NB4 (cell line): ENCODE results near the gene CCNL1.
"Not testable (repeated sequence)": the region's sequence is repeated elsewhere in the genome, so short reads cannot be mapped to it uniquely, and the experiment has no call there.

ENCODE experiments used
- DNase-seq: peaks from one replicate; pipeline ENCODE4 v3.0.0; 2010; ENCODE audit warnings: low read depth
- H3K4me3 ChIP-seq: one replicate; pipeline ENCODE4 v1.5.1; 2011; ENCODE audit warnings: mild to moderate bottlenecking, low read depth, low read length, moderate library complexity
- CTCF ChIP-seq: IDR thresholded peaks from one replicate; pipeline ENCODE4 v1.5.1; 2012; ENCODE audit warnings: low read depth, low read length
- MAX ChIP-seq: IDR thresholded peaks from 2 replicates; pipeline ENCODE4 v1.6.1; 2011; ENCODE audit warnings: low read depth, low read length
- MYC ChIP-seq: IDR thresholded peaks from 2 replicates; pipeline ENCODE4 v1.6.1; 2011; ENCODE audit warnings: low read depth, low read length
- POLR2A ChIP-seq: IDR thresholded peaks from 2 replicates; pipeline ENCODE4 v1.6.1; 2011; ENCODE audit warnings: mild to moderate bottlenecking; ENCODE audit not compliant: insufficient read length; ENCODE audit errors: extremely low read depth

CCNL1 gene

GRCh38 chr3:157176934-157177333 lies 17.0 kb upstream of the CCNL1 start:
- no peak overlapping the region for H3K4me3 ChIP-seq
- TF ChIP-seq CTCF: no peak
- no peak for TF ChIP-seq MAX
- no peak for TF ChIP-seq POLR2A
- TF ChIP-seq MYC: no peak
- DNase-seq: no peak

GRCh38 chr3:157175691-157176507 lies 16.0 kb upstream of the CCNL1 start:
- peak; percentile 26 for DNase-seq
- no peak for TF ChIP-seq MAX
- TF ChIP-seq MYC: no peak
- TF ChIP-seq CTCF: no peak
- no peak for TF ChIP-seq POLR2A
- peak overlapping the region; percentile 97 for H3K4me3 ChIP-seq

GRCh38 chr3:157174649-157175498 lies 14.9 kb upstream of the CCNL1 start:
- TF ChIP-seq MAX (peak; percentile 89), CTCF (no peak), MYC (peak; percentile 95), POLR2A (peak; percentile 82)
- peak overlapping the region; percentile 97 for H3K4me3 ChIP-seq
- DNase-seq: peak; percentile 99

GRCh38 chr3:157174290-157174648 lies 14.3 kb upstream of the CCNL1 start:
- DNase-seq: no peak
- TF ChIP-seq POLR2A (no peak), MYC (no peak), CTCF (no peak), MAX (no peak)
- peak overlapping the region; percentile 63 for H3K4me3 ChIP-seq

- DNase-seq: not testable (repeated sequence)
Observed at GRCh38 chr3:157173343-157173742, 13.4 kb upstream of the CCNL1 start.

GRCh38 chr3:157172746-157173145 lies 12.8 kb upstream of the CCNL1 start:
- no peak overlapping the region for H3K4me3 ChIP-seq
- no peak for DNase-seq
- TF ChIP-seq POLR2A (no peak), MAX (no peak), CTCF (no peak), MYC (no peak)

More at GRCh38 chr3:157173343-157173742, 13.4 kb upstream of the CCNL1 start:
- not testable (repeated sequence) for H3K4me3 ChIP-seq
